ENCODE data around the gene SLC25A14.
A peak's percentile ranks its signal among the peaks of the same experiment; 100 is the strongest.
"Not testable (repeated sequence)": the region's sequence is repeated elsewhere in the genome, so short reads cannot be mapped to it uniquely, and the experiment has no call there.

The SLC25A14 gene, protein sequence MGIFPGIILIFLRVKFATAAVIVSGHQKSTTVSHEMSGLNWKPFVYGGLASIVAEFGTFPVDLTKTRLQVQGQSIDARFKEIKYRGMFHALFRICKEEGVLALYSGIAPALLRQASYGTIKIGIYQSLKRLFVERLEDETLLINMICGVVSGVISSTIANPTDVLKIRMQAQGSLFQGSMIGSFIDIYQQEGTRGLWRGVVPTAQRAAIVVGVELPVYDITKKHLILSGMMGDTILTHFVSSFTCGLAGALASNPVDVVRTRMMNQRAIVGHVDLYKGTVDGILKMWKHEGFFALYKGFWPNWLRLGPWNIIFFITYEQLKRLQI

DNA sequence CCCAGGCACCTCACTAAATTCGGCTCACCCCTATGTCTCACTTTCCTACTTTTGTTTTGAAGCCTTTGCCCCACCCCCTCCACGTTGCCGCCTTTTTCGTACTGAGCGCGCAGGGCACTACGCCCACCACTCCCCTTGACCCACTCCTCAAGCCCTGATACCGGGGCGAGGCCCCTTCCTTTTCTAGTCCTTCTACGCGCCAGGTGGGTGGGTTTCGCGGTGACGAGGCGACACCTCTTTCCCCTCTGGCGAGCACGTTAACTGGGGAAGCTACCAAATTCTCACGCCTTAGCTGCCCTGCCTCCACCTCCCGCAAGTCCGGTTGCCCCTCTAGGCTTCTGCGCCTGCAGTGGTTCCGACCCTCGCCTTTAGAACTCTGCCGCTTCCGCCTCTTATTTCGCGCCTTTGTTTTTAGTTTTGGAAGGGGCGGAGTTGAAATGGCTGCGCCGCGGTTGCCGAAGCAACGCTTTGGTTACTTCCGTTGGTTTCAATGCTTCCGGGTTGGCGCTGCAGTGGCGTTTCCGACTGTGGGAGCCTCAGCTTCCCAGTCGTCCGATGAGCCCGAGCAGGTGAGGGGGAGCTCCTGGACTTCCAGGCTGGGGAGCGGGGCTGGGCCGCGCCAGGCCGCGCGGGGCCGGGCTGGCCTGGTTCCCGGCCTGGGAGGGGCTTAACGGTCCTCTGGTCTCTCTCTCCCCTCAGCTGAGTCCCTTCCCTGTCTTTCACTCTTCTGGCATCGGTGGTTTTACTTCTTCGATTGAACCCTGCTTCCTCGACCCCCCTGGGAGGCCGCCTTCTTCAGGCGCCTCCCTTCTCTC is at the start of gene SLC25A14:
Gene SLC25A14, plus strand, starts transcription at position 512 of the 815 bp plus-strand sequence. CDS start 360 bp downstream, outside the sequence.
- H3K4me3 ChIP-seq (ENCODE audit: low read depth, low read length) = peak within 1 kb of the TSS; percentile 73
- peak; percentile 28 for DNase-seq (ENCODE audit: low read depth)

DNA sequence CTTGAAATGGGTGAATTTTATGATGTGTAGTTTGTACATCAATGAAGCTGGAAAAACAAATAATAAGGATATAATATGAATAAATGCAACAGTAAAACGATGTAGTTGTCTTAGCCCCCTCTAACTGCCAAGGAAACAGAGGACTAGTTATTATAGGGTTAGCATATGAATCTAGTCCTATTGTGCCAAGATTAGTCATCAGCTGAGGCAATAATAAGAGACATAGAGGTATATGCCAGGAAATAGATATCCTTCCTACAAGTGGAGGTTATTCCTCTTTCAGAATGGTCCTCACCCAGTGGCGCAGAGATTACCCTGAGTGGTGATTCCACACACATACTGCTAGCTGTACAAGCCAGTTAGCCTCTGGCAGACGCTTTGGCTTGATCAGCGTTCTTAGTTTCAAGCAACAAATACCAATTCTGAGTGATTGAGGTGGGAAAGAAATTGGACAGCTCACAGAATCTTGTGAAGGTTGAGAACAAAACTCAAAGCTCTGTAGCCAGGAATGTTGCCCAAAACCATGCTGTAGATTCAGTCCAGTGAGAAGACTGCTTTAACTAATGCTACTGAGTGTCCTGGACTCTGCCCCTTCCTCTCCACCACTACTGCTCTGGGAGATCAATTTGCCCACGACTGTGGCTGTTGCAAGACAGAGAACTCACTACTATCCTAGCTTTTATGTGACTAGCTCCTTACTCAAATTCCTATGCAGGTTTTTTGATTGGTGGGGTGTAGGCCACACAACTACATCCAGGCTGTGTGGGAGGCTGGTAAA is 44.0 kb upstream of the SLC25A14 start:
- no peak for DNase-seq (ENCODE audit: low read depth)
- H3K4me3 ChIP-seq (ENCODE audit: low read depth, low read length) = no peak overlapping the region

DNA sequence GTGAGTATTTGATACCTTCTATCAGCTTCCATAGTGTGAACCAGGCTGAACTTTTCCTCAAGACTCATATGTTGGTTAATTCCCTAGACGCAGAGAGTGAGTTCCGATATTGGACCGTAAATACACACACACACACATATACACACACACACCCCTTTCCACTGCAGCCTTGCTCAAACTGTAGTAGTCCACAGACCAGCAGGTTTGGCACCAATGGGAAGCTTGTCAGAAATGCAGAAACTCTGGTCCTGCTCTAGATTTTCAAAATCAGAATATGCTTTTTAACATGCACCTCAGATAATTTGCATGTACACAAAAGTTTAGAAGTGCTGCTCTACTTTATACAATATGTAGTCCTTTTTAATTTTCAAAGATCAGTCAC is 43.4 kb upstream of the SLC25A14 start:
- no peak overlapping the region for H3K4me3 ChIP-seq (ENCODE audit: low read depth, low read length)
- no peak for DNase-seq (ENCODE audit: low read depth)

DNA sequence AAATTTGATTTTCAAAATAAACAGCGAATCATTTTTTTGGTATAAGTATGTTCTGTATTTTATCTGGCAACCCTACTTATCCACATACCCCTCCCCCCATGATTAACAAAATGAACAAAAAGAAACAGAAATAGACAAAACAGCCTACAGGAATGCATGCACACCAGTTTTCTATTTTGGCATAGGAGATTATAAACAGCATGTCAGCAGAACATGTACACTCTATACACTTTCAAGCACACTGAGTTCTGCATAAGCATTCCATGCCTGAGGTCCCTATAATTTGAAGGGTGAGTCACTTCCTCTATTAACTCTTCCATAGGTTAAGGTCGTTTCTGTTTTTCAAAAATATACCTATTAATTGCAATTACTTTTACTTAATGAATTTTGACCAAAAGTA is 43.0 kb upstream of the SLC25A14 start:
- H3K4me3 ChIP-seq (ENCODE audit: low read depth, low read length) = no peak overlapping the region
- peak; percentile 22 for DNase-seq (ENCODE audit: low read depth)

DNA sequence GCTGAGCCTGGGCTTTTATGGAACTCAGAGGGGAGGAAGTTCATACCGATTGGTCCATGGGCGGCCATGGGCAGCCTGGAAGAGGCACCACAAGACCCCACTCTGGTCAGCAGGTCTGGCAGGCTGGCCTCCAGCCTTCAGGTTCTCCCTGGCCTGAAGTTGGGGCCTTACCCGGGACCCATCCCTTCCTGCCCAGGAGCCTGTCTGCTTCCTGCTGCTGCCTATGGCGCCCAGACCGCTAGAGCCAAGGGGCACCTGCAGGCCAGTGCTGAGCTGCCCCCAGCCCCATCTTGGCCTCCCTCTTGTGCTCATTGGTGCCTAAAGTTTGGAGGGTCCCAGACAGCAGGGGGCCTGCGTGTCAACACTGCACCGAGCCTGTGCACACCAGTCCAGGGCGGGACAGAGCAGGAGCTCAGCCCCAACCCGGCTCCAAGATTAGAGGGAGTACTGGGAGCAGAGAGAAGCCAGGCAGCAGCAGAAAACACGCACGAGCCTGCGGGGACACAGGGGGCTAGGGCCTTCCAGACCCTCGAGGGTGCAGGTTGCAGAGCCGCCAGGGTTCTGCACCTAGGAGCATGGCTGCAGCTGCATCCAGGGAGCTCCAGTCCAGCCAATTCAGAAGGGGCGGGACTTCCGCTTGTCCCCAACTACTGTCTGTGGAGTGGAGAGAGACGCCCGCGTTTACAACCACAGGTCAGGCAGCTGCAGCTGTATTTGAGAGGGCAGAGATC is 40.3 kb upstream of the SLC25A14 start:
- no peak overlapping the region for H3K4me3 ChIP-seq (ENCODE audit: low read depth, low read length)
- no peak for DNase-seq (ENCODE audit: low read depth)

DNA sequence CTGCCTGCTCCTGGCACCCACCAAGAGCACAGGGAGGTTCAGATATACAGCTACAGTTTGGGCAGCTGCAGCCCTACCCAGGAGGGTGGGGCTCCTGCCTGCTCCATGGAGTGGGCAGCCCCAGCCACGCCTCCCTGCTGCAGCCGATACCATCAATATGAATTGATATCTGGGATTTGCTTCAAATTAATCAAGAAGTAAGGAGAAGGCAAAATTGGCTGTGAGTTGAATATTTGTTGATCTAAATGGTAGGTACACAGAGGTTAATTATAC is 39.8 kb upstream of the SLC25A14 start:
- no peak overlapping the region for H3K4me3 ChIP-seq (ENCODE audit: low read depth, low read length)
- no peak for DNase-seq (ENCODE audit: low read depth)

DNA sequence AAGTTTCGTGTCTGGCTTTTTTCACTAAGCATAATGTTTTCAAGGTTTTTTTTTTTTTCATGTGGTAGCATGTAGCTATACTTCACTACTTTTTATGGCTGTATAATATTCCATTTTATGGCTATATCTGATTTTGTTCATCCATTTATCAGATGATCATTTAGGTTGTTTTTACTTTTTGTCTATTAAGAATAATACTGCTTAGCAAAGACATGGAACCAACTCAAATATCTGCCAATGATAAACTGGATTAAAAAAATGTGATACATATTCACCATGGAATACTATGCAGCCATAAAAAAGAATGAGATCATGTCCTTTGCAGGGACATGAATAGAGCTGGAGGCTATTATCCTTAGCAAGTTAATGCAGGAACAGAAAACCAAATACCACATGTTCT is 38.3 kb upstream of the SLC25A14 start:
- no peak for DNase-seq (ENCODE audit: low read depth)
- H3K4me3 ChIP-seq (ENCODE audit: low read depth, low read length) = no peak overlapping the region

DNA sequence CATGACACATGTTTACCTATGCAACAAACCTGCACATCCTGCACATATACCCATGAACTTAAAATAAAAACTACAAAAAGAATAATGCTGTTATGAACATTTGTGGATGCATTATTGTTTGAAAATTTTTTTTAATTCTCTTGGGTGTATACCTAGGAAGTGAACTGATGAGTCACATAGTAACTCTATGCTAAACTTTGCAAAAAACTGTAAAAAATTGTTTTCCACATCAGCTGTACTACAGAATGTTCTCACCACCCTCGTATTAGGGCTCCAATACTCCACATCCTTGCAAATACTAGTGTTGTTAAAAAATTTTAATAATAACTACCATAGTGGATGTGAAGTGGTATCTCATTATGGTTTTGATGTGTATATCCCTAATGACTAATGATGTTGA is 37.7 kb upstream of the SLC25A14 start:
- no peak overlapping the region for H3K4me3 ChIP-seq (ENCODE audit: low read depth, low read length)
- no peak for DNase-seq (ENCODE audit: low read depth)

DNA sequence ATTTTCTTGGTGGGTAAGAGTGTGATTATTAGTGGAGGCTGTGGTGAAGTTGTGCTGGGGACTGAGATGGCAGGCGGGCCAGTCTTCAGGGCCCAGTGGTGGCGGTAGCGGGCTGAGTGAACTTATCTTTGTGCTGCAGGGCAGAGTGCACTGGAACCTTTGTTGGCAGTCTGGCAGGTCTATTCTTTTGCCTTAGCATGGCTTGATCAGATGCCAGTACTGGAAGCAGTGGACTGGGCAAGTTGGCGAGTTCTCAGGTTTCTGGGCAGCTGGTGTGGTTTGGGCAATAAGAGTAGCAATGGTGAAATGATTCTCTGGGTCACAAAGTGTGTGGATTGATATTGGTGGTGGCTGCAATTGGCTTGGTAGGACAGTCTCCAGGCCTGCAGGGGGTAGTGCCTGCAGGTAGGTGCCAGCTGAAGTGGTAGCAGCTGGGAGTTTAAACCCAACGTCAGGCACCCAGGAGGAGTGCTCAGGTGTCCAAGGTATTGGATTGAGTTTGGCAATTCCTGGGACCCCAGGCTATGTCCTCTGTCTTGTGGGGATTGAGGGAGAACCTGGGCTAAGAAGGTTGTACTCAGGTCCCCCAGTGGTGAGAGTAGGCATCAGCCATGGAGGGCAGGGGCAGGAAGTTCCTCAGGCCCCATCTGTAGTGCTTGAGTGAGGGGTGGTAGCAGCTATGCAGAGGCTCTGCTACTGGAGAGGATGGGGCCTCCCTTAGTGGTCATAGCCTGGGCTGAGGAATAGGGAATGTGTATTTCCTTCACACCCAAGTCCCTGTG is 34.9 kb upstream of the SLC25A14 start:
- DNase-seq (ENCODE audit: low read depth) = no peak
- H3K4me3 ChIP-seq (ENCODE audit: low read depth, low read length) = no peak overlapping the region

DNA sequence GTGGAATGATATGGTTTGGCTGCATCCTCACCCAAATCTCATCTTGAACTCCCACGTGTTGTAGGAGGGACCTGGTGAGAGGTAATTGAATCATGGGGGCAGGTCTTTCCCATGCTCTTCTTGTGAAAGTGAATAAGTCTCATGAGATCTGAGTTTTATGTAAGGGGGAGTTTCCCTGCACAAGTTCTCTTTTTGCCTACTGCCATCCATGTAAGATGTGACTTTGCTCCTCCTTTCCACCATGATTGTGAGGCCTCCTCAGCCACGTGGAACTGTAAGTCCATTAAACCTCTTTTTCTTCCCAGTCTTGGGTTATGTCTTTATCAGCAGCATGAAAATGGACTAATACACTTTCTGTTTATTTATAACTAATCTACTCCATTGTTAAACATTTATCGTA is 19.8 kb upstream of the SLC25A14 start:
- not testable (repeated sequence) for H3K4me3 ChIP-seq (ENCODE audit: low read depth, low read length); DNase-seq (ENCODE audit: low read depth)

DNA sequence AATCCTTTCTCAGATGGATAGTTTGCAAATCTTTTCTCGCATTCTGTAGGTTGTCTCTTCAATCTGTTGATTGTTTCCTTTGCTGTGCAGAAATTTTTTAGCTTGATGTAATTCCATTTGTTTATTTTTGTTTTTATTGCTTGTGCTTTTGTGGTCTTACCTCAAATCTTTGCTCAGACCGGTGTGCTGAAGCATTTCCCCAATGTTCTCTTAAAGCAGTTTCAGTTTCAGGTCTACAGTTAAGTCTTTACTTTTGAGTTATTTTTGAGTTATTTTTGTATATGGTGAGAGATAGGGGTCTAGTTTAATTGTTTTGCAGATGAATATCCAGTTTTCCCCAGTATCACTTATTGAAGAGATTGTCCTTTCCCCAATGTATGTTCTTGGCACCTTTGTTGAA is 18.2 kb upstream of the SLC25A14 start:
- DNase-seq (ENCODE audit: low read depth) = no peak

DNA sequence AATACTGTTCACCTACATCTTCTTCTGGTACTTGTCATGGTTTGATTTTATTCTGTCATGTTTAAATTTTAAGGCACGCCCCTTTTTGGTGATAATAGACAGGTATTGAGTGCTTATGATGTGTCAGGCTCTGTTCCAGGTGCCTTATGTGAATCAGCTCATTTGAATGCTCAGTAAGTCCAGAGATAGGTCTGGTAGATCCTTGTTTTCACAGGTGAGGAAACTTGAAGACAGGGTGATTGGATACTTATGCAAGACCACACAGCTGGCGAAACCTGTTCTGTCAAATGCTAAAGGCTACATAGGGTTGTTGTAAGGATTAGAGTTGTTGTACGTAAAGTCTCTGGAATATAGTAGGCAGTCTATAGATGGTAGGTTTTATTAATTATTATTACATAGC is 9.6 kb upstream of the SLC25A14 start:
- no peak overlapping the region for H3K4me3 ChIP-seq (ENCODE audit: low read depth, low read length)
- DNase-seq (ENCODE audit: low read depth) = no peak

More for the DNA sequence above, 18.2 kb upstream of the SLC25A14 start:
- H3K4me3 ChIP-seq (ENCODE audit: low read depth, low read length) = no peak overlapping the region

DNA sequence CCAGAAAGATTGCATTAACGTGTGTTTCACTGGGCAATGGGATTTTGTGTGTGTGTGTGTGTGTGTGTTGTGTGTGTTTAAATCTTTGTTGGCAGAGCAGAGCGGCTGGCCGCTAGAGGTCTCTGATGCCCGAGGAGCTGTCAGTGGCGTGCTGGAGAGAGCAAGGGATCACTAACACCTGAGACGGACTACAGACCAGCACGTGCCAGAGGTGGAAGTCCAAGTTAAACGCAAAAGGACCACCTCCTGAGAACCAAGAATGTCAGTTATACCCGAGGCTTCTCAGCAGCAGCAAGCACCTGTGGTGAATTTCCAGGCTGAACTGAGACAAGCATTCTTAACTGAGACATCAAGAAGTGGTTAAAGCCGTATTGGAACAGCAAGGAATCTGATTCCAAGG is 9.0 kb upstream of the SLC25A14 start:
- no peak overlapping the region for H3K4me3 ChIP-seq (ENCODE audit: low read depth, low read length)
- no peak for DNase-seq (ENCODE audit: low read depth)

DNA sequence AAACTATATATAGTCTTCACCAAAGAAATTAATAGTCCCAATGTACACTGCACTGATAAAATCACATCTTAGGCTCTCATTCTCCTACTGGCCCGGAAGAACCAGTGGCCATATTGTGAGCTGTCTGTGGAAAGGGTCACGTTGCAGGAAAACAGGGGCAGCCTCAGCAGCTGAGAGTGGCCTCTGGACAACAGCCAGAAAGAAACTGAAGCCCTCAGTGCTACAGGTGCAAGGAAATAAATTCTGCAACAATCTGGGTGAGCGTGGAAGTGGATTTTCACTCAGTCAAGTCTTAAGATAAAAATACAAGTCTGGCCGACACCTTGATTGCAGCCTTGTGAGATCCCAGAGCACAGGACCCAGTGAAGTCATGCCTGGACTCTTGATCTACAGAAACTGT is 3.2 kb upstream of the SLC25A14 start:
- H3K4me3 ChIP-seq (ENCODE audit: low read depth, low read length) = no peak overlapping the region
- no peak for DNase-seq (ENCODE audit: low read depth)

DNA sequence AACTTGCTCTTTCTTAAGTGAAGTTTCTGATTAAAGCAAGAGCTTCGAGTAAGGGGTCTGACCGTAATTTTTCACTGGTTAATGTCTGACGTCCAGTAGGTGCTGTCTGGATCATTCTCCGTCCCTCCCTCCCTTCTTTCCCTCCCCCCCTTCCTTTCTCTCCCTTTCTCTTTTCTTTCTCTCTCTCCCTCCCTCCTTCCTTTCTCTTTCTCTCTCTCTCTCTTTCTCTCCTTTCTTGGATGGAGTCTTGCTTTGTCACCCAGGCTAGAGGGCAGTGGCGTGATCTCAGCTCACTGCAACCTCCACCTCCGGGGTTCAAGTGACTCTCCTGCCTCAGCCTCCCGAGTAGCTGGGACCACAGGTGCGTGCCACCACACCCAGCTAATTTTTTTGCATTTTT is 850 bp upstream of the SLC25A14 start:
- DNase-seq (ENCODE audit: low read depth) = not testable (repeated sequence)

DNA sequence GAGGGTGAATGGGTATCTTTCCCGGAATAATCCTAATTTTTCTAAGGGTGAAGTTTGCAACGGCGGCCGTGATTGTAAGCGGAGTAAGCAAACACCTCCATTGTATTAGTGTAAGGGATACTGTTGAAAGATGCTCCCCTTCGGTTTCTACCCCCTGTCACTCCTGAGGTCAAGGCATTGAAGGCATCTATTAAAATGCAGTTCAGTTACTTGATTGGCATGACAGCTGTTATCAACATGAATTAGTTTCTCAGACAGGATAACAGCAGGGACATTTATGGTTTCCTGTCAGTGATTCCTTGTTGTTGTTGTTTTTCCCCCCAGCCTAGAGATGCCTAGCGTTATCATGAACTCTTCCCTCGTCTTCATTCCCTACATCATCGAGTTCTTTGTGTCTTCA is 552 bp downstream of the SLC25A14 start:
- peak overlapping the region; percentile 73 for H3K4me3 ChIP-seq (ENCODE audit: low read depth, low read length)
- DNase-seq (ENCODE audit: low read depth) = no peak

More for the DNA sequence above, 850 bp upstream of the SLC25A14 start:
- peak overlapping the region; percentile 73 for H3K4me3 ChIP-seq (ENCODE audit: low read depth, low read length)

DNA sequence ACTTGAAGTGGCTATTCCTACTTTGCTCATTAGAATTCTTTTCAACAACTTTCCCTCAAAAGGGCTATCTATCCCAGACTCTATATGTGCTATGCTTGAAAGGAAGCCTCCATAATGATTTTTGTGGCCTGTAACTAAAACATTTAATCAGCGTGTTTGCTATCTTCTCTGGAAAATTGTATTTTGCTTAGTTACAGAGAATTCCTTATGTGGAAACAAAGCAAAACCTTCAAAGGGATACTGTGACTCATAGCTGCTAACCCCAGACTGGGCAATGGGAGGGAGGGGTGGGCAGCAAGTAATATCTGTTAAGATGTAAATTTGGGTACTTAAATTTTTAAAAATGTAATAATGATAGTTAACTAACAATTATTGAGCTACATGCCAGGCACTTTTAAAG is 3.7 kb downstream of the SLC25A14 start:
- DNase-seq (ENCODE audit: low read depth) = no peak
- H3K4me3 ChIP-seq (ENCODE audit: low read depth, low read length) = no peak overlapping the region

DNA sequence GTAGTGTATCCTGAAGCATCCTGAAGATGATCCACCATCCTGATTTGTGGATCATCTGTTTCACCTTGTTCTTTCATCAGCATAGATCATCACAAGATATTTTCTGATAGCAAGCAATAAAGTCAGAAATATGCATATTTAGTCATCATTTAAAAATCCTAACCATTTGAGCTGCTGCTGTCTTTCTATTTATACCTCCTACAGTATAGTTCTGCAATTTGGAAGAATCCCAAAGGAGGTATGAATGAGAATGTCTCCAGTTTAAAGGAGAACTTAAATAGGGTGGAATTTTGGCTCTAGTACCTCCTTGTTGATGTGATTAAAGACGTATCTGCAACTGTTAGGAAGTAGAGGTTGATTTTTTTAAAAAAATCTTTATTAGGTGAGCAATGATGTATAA is 7.6 kb downstream of the SLC25A14 start:
- H3K4me3 ChIP-seq (ENCODE audit: low read depth, low read length) = no peak overlapping the region
- DNase-seq (ENCODE audit: low read depth) = no peak

DNA sequence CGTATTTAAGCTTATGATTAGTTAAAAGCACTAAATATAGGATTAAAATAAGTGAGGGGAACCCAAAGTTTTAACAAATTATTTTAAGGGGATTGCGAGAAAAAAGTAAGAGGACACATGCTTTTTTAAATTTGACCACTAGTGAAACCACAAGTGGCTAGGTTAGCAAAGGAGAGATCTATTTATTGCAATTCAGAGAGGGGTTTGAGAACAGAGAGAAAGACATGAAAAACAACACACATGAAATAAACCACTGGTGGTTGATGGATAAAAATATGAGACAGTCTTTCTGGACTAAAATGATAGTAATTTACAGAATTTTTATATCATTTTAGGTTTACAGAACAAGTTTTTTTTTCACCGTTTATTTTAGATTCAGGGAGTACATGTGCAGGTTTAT is 11.8 kb downstream of the SLC25A14 start:
- no peak for DNase-seq (ENCODE audit: low read depth)
- no peak overlapping the region for H3K4me3 ChIP-seq (ENCODE audit: low read depth, low read length)

Measured in skeletal muscle cell (primary cell).